Thyroid gland (tissue), 4 donors: ENCODE data around the gene PIP5K1A. TPM values are rescaled to one million over a fixed set of nuclear protein-coding genes. Genes with fewer than 3 reads are reported as not detected.
"Not testable (repeated sequence)": the region's sequence is repeated elsewhere in the genome, so short reads cannot be mapped to it uniquely, and the experiment has no call there.

Experiments
- DNase-seq, 2 donors: peaks; one replicate each; pipeline ENCODE4 v3.0.0-alpha.2; 2019
- H3K27ac ChIP-seq, 3 donors: fragments of 200-600 bp; sonication (generic); 1 replicate in 2 of 3; 2 replicates in 1 of 3; pipeline ENCODE4 v1.5.1; 2016 to 2019; ENCODE audit warnings: mild to moderate bottlenecking in 1 of 3, moderate library complexity in 1 of 3
- H3K27me3 ChIP-seq: fragments of 200-600 bp; sonication (generic); one replicate; pipeline ENCODE4 v1.5.1; 2019
- H3K36me3 ChIP-seq, 2 donors: fragments of 200-600 bp; sonication (generic); one replicate each; pipeline ENCODE4 v1.5.1; 2016 to 2019
- H3K4me1 ChIP-seq, 2 donors: fragments of 200-600 bp; sonication (generic); one replicate each; pipeline ENCODE4 v1.5.1; 2017 to 2019
- H3K4me3 ChIP-seq, 3 donors: fragments of 200-600 bp; sonication (generic); replicated peaks in 1 of 3; 1 replicate in 2 of 3; 2 replicates in 1 of 3; pipeline ENCODE4 v1.5.1; 2016; ENCODE audit warnings: mild to moderate bottlenecking in 1 of 3
- H3K9me3 ChIP-seq: fragments of 200-600 bp; sonication (generic); one replicate; pipeline ENCODE4 v1.5.1; 2017
- CTCF ChIP-seq, 6 experiments: fragments of 200-600 bp in 3 of 6; fragments of 450-650 bp in 3 of 6; sonication (generic) in 3 of 6; IDR thresholded peaks; one replicate each; pipeline ENCODE4 v1.5.1; 2016 to 2019; ENCODE audit warnings: antibody characterized with exemption in 6 of 6, mild to moderate bottlenecking in 2 of 6, inconsistent platforms in 1 of 6, moderate library complexity in 1 of 6
- POLR2A ChIP-seq, 2 donors: fragments of 450-650 bp; IDR thresholded peaks; one replicate each; pipeline ENCODE4 v1.6.1; 2017; ENCODE audit warnings: antibody characterized with exemption in 2 of 2, mild to moderate bottlenecking in 2 of 2, moderate library complexity in 1 of 2
- WGBS, 2 donors: methylation state at CpG; one replicate each; pipeline ENCODE4 v1.1.5; 2017; 5-methylcytosine and 5-hydroxymethylcytosine counted together
- intact Hi-C: fragments of 100-400 bp; cut with DNase I; formaldehyde crosslinking; loops from one replicate; pipeline ENCODE4 v1.15.1; 2023
- total RNA-seq, 4 donors: library from RNA; depleted of rRNA; stranded (reverse); fragments of >200 nt; gene quantifications; one replicate each; pipeline ENCODE4 v1.2.3, GENCODE V29; 2016

The PIP5K1A gene
- total RNA-seq, 4 donors from 2014 or later: 53.4 to 74.5 (median 57.8) TPM

GRCh38 chr1:151189637-151190445 is 8.5 kb upstream of the PIP5K1A start, which contains the start of gene VPS72:
VPS72 (minus strand) TSS chr1:151190197; CDS start chr1:151190121, 76 bp downstream.
- H3K27me3 ChIP-seq: no peaks in the 10 kb centered on the region
- H3K36me3 ChIP-seq: peaks cover 9% of the 10 kb centered on the region in 2 donors
- peaks cover 13 to 15% of the 10 kb centered on the region in 2 donors for H3K4me1 ChIP-seq
- TF ChIP-seq POLR2A (IDR thresholded peaks at IDR 0.05) (peak in 1 of 2 donors; percentile 61), CTCF (IDR thresholded peaks at IDR 0.05) (peak in 4 of 6 experiments; percentile 13 to 31 (median 19))
- H3K4me3 ChIP-seq: peak within 1 kb of the TSS; percentile 60 to 80 (median 77)
- DNase-seq: peak; percentile 85 to 86
- 0 to 1% methylated on average over 42 of the region's 42 CpGs for WGBS, 2 donors
- H3K9me3 ChIP-seq: no peaks in the 10 kb centered on the region
- intact Hi-C loops: no loop called here
- peak within 1 kb of the TSS; percentile 48 to 72 (median 55) for H3K27ac ChIP-seq

- DNase-seq: no peak
- H3K9me3 ChIP-seq: no peaks in the 10 kb centered on the region
- peaks cover 15 to 21% of the 10 kb centered on the region in 2 donors for H3K4me1 ChIP-seq
- no peaks in the 10 kb centered on the region for H3K27me3 ChIP-seq
- no peak overlapping the region for H3K27ac ChIP-seq
- no peak overlapping the region for H3K4me3 ChIP-seq
- TF ChIP-seq CTCF (IDR thresholded peaks at IDR 0.05): no peak
- TF ChIP-seq POLR2A (IDR thresholded peaks at IDR 0.05): no peak
- WGBS, 2 donors: 58 to 70% methylated on average over 6 to 7 of the region's 7 CpGs
- intact Hi-C loops: no loop called here
- H3K36me3 ChIP-seq: no peaks in the 10 kb centered on the region
These were observed 6.3 kb upstream of the PIP5K1A start for GRCh38 chr1:151192047-151192446.

- no peak for TF ChIP-seq CTCF (IDR thresholded peaks at IDR 0.05)
- no peak for TF ChIP-seq POLR2A (IDR thresholded peaks at IDR 0.05)
- H3K4me1 ChIP-seq: peaks cover 14 to 18% of the 10 kb centered on the region in 2 donors
- H3K27me3 ChIP-seq: no peaks in the 10 kb centered on the region
- H3K4me3 ChIP-seq: no peak overlapping the region
- no peaks in the 10 kb centered on the region for H3K9me3 ChIP-seq
- H3K27ac ChIP-seq: no peak overlapping the region
- DNase-seq: no peak
- intact Hi-C loops: no loop called here
- no peaks in the 10 kb centered on the region for H3K36me3 ChIP-seq
- WGBS, 2 donors: 76 to 80% methylated on average over 6 of the region's 6 CpGs
These were observed 5.0 kb upstream of the PIP5K1A start for GRCh38 chr1:151193304-151193703.

GRCh38 chr1:151193856-151194255 is 4.5 kb upstream of the PIP5K1A start:
- Histone ChIP-seq H3K36me3 (no peaks in the 10 kb centered on the region), H3K4me1 (peaks cover 8 to 13% of the 10 kb centered on the region in 2 donors), H3K4me3 (no peak overlapping the region), H3K27ac (no peak overlapping the region), H3K27me3 (no peaks in the 10 kb centered on the region), H3K9me3 (no peaks in the 10 kb centered on the region)
- intact Hi-C loops: no loop called here
- TF ChIP-seq CTCF (IDR thresholded peaks at IDR 0.05) (no peak), POLR2A (IDR thresholded peaks at IDR 0.05) (no peak)
- WGBS, 2 donors: 81 to 82% methylated on average over 1 of the region's 1 CpG
- DNase-seq: no peak

- not testable (repeated sequence) for H3K4me3 ChIP-seq, H3K27me3 ChIP-seq, H3K9me3 ChIP-seq, H3K36me3 ChIP-seq, H3K27ac ChIP-seq
- H3K4me1 ChIP-seq: peaks cover 8 to 15% of the 10 kb centered on the region in 2 donors
- DNase-seq: peak; percentile 55 to 76
- intact Hi-C loops: loop anchor here (5.0 kb wide), 1 partner anchor 57 kb away; the partner anchor contains the start of gene PSMD4
- WGBS, 2 donors: 79 to 85% methylated on average over 17 of the region's 17 CpGs
These were observed 3.3 kb upstream of the PIP5K1A start for GRCh38 chr1:151194894-151195594.
